GM21619 (cell line): ENCODE data around the gene ROPN1B.

Source experiments
- ATAC-seq: cut with Tn5 transposase; IDR thresholded peaks from one replicate; pipeline ENCODE4 v1.9.1; 2021; ENCODE audit not compliant: unreplicated experiment

ROPN1B gene

GRCh38 chr3:126003447-126004190, 34.6 kb downstream of the ROPN1B start:
- ATAC-seq, result no peak

- ATAC-seq, result no peak
Observed at GRCh38 chr3:126004217-126004616, 35.2 kb downstream of the ROPN1B start.

GRCh38 chr3:126004692-126005091, 35.7 kb downstream of the ROPN1B start:
- no peak for ATAC-seq

- no peak for ATAC-seq
Observed at GRCh38 chr3:126005951-126006350, 37.0 kb downstream of the ROPN1B start.

GRCh38 chr3:126008219-126008618, 39.2 kb downstream of the ROPN1B start:
- no peak for ATAC-seq

- ATAC-seq, result no peak
Observed at GRCh38 chr3:126009181-126009580, 40.2 kb downstream of the ROPN1B start.

GRCh38 chr3:126013751-126014156, 44.8 kb downstream of the ROPN1B start:
- no peak for ATAC-seq

- no peak for ATAC-seq
Observed at GRCh38 chr3:126014252-126014651, 45.3 kb downstream of the ROPN1B start.

GRCh38 chr3:126015075-126015474, 46.1 kb downstream of the ROPN1B start:
- ATAC-seq, result no peak

GRCh38 chr3:126016616-126017015, 47.6 kb downstream of the ROPN1B start:
- no peak for ATAC-seq

GRCh38 chr3:126017362-126017761, 48.4 kb downstream of the ROPN1B start:
- ATAC-seq, result no peak

- ATAC-seq, result no peak
Observed at GRCh38 chr3:126018545-126018944, 49.6 kb downstream of the ROPN1B start.

- ATAC-seq, result no peak
Observed at GRCh38 chr3:126018995-126019394, 50.0 kb downstream of the ROPN1B start.

- no peak for ATAC-seq
Observed at GRCh38 chr3:126019683-126020082, 50.7 kb downstream of the ROPN1B start.

GRCh38 chr3:126021224-126021623, 52.2 kb downstream of the ROPN1B start:
- no peak for ATAC-seq

GRCh38 chr3:126021702-126022101, 52.7 kb downstream of the ROPN1B start:
- ATAC-seq, result no peak

- ATAC-seq, result no peak
Observed at GRCh38 chr3:126022741-126023359, 53.9 kb downstream of the ROPN1B start.

- no peak for ATAC-seq
Observed at GRCh38 chr3:126023390-126023789, 54.4 kb downstream of the ROPN1B start.

- no peak for ATAC-seq
Observed at GRCh38 chr3:126024049-126024854, 55.3 kb downstream of the ROPN1B start.

- ATAC-seq, result no peak
Observed at GRCh38 chr3:126025116-126025729, 56.2 kb downstream of the ROPN1B start.

- no peak for ATAC-seq
Observed at GRCh38 chr3:126025862-126026261, 56.9 kb downstream of the ROPN1B start.
